ENCODE results near the gene TMX4. TPM values are rescaled to one million over a fixed set of nuclear protein-coding genes. Genes with fewer than 3 reads are reported as not detected.

Gene TMX4
- total and polyA plus RNA-seq, 2 of the 8 experiments (the other 6 are each of a cell fraction or from before 2014, with no cell fraction given), result 2.1 to 7.8 TPM

DNA sequence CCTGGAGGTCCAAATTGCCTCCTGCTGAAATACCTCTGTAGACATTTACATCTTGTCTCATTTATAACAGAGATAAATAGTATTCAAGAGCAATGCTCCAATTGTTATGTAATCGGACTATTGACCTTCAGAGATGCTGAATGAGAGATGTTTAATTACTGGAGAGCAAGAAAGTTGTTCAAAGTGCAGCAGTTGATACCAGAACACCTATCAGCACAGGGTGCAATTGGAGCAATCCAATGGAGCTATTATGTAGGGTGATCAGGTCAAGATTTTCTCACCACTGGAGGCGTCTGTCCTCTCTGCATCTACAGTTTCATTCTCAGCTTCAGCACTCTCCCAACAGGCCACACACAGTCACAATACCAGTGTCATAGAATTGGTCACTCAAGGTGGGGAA is 19.5 kb upstream of the TMX4 start:
- Histone ChIP-seq H3K9ac (replicated peaks in 1 of 4; ENCODE audit: extremely low read depth in 1 of 4, low read depth in 3 of 4, low read length in 3 of 4) (no peak overlapping the region), H2BK20ac (ENCODE audit: low read length) (no peak overlapping the region), H3K23ac (ENCODE audit: insufficient read length) (no peak overlapping the region), H3K23me2 (ENCODE audit: low read depth, low read length) (no peaks in the 10 kb centered on the region), H3K4me3 (ENCODE audit: extremely low read depth in 1 of 4, insufficient read depth in 2 of 4, low read depth in 3 of 4, low read length in 4 of 4) (no peak overlapping the region), H3K27me3 (replicated peaks in 1 of 4; ENCODE audit: control insufficient read depth in 3 of 4, extremely low read depth in 1 of 4, insufficient read depth in 3 of 4, low read length in 3 of 4) (no peaks in the 10 kb centered on the region), H3K4me2 (ENCODE audit: insufficient read depth in 1 of 2, low read depth in 2 of 2, low read length in 2 of 2) (no peak overlapping the region), H3K4ac (replicated peaks; ENCODE audit: insufficient read length, low read depth, low read length) (no peak overlapping the region), H2AK5ac (ENCODE audit: low read depth, low read length) (no peak overlapping the region), H3K4me1 (replicated peaks in 1 of 4; ENCODE audit: control insufficient read depth in 3 of 4, insufficient read depth in 4 of 4, low read length in 3 of 4) (no peaks in the 10 kb centered on the region), H3K79me1 (ENCODE audit: low read depth, low read length) (no peaks in the 10 kb centered on the region), H2AFZ (ENCODE audit: low read length) (no peak overlapping the region), H3K56ac (replicated peaks; ENCODE audit: insufficient read length, low read depth, low read length) (no peak overlapping the region), H4K5ac (ENCODE audit: insufficient read length, low read depth, low read length) (no peak overlapping the region), H2BK15ac (ENCODE audit: low read length) (no peak overlapping the region), H2BK12ac (ENCODE audit: low read depth, low read length) (no peak overlapping the region), H3K14ac (ENCODE audit: insufficient read length) (no peak overlapping the region), H2BK120ac (replicated peaks; ENCODE audit: low read depth, low read length) (no peak overlapping the region), H3K9me3 (ENCODE audit: insufficient read depth in 2 of 2, low read depth in 1 of 2, low read length in 1 of 2) (no peaks in the 10 kb centered on the region), H3K18ac (ENCODE audit: extremely low read depth, low read length) (no peak overlapping the region), H4K20me1 (replicated peaks in 1 of 2; ENCODE audit: control insufficient read depth in 1 of 2, insufficient read depth in 2 of 2, low read length in 2 of 2) (no peaks in the 10 kb centered on the region), H3K36me3 (ENCODE audit: control insufficient read depth in 2 of 4, insufficient read depth in 4 of 4, low read length in 3 of 4) (no peaks in the 10 kb centered on the region), H4K91ac (replicated peaks; ENCODE audit: insufficient read length, low read length) (no peak overlapping the region), H3K79me2 (ENCODE audit: control insufficient read depth in 1 of 2, insufficient read depth in 2 of 2, low read length in 2 of 2) (no peaks in the 10 kb centered on the region), H3K27ac (ENCODE audit: low read depth, low read length) (no peak overlapping the region), H4K8ac (ENCODE audit: extremely low read depth, insufficient read depth, low read length) (no peak overlapping the region), H2BK5ac (ENCODE audit: low read depth, low read length) (no peak overlapping the region)
- FAIRE-seq (no peak), DNase-seq (ENCODE audit: low read depth in 1 of 2, low spot score in 2 of 2) (no peak)
- TF ChIP-seq KDM4A (IDR thresholded peaks at IDR 0.05; ENCODE audit: low read depth, low read length, severe bottlenecking), result no peak
- no peak for TF ChIP-seq EGR1 (IDR thresholded peaks at IDR 0.05; ENCODE audit: borderline replicate concordance, low read depth, low read length)
- TF ChIP-seq PHF8 (conservative IDR thresholded peaks at IDR 0.05; ENCODE audit: low read depth, low read length), result no peak
- peak in 1 of 2 experiments; percentile 12; a peak in 1 of 4 replicates for TF ChIP-seq RAD21 (IDR thresholded peaks at IDR 0.05 in 1 of 2, conservative IDR thresholded peaks at IDR 0.05 in 1 of 2; ENCODE audit: low read depth in 2 of 2, low read length in 2 of 2)
- TF ChIP-seq, protein P1, sequence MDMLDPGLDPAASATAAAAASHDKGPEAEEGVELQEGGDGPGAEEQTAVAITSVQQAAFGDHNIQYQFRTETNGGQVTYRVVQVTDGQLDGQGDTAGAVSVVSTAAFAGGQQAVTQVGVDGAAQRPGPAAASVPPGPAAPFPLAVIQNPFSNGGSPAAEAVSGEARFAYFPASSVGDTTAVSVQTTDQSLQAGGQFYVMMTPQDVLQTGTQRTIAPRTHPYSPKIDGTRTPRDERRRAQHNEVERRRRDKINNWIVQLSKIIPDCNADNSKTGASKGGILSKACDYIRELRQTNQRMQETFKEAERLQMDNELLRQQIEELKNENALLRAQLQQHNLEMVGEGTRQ (IDR thresholded peaks at IDR 0.05; ENCODE audit: low read length), result no peak
- peak in 2 of 3 experiments; percentile 9 to 33; a peak in 2 of 4 replicates for TF ChIP-seq CTCF (IDR thresholded peaks at IDR 0.05; ENCODE audit: control extremely low read depth in 1 of 3, insufficient read depth in 1 of 3, low read depth in 1 of 3, low read length in 3 of 3)
- TF ChIP-seq BCL11A (IDR thresholded peaks at IDR 0.05; ENCODE audit: low read depth in 2 of 2, low read length in 2 of 2), result no peak
- no peak for TF ChIP-seq SP2 (IDR thresholded peaks at IDR 0.05; ENCODE audit: low read length)
- no peak for TF ChIP-seq SUZ12 (IDR thresholded peaks at IDR 0.05; ENCODE audit: low read length)
- 79% methylated on average over 2 of the region's 2 CpGs; no CpG with 5 or more reads in 1 of the 2 experiments for WGBS, 2 experiments (ENCODE audit: extremely low coverage in 1 of 2, insufficient coverage in 1 of 2, insufficient read length in 1 of 2, insufficient replicate concordance in 2 of 2, low coverage in 1 of 2, low lambda C conversion rate in 2 of 2, missing lambda C conversion rate in 1 of 2)
- ChIA-PET CTCF (ENCODE audit: partially characterized antibody) (no interaction called here), POLR2A (ENCODE audit: partially characterized antibody) (no interaction called here)

Data from H1 (cell line).